SU-DHL-6 (cell line): ENCODE data around the gene ITIH3.

Experiments used
- H2AFZ ChIP-seq: fragments of 200-600 bp; sonication (generic); 2 replicates; pipeline ENCODE4 v1.6.1; 2014; ENCODE audit warnings: low read depth, mild to moderate bottlenecking, moderate library complexity, mixed read lengths, antibody characterized with exemption, low read length; ENCODE audit not compliant: severe bottlenecking
- H3F3A ChIP-seq: fragments of 200-600 bp; shearing (Covaris generic); 2 replicates; pipeline ENCODE4 v1.6.0; 2016; ENCODE audit warnings: antibody characterized with exemption, mild to moderate bottlenecking; ENCODE audit not compliant: insufficient read depth
- H3K27ac ChIP-seq: fragments of 200-600 bp; sonication (generic); 2 replicates; pipeline ENCODE4 v1.5.1; 2016; ENCODE audit warnings: low read depth, mild to moderate bottlenecking, low read length, moderate library complexity, mixed read lengths
- H3K27me3 ChIP-seq: fragments of 200-600 bp; sonication (generic), shearing (Covaris generic); 2 replicates; pipeline ENCODE4 v1.6.0; 2014; ENCODE audit warnings: mild to moderate bottlenecking, low read length
- H3K36me3 ChIP-seq: fragments of 200-600 bp; sonication (generic); 2 replicates; pipeline ENCODE4 v1.6.1; 2014; ENCODE audit warnings: mild to moderate bottlenecking, low read length, mixed read lengths
- H3K4me2 ChIP-seq: fragments of 300-600, 200-600 bp; shearing (Covaris generic), sonication (generic); 2 replicates; pipeline ENCODE4 v1.6.0; 2014; ENCODE audit warnings: low read length, low read depth, mild to moderate bottlenecking; ENCODE audit not compliant: poor library complexity, severe bottlenecking
- H3K4me3 ChIP-seq: fragments of 200-600 bp; sonication (generic); 2 replicates; pipeline ENCODE4 v1.5.1; 2014; ENCODE audit warnings: antibody characterized with exemption, low read length, mild to moderate bottlenecking, mixed read lengths; ENCODE audit not compliant: insufficient read depth, poor library complexity, severe bottlenecking
- H3K79me2 ChIP-seq: fragments of 200-600 bp; sonication (generic); 2 replicates; pipeline ENCODE4 v1.6.1; 2014; ENCODE audit warnings: mild to moderate bottlenecking, low read length, moderate library complexity; ENCODE audit not compliant: insufficient read depth
- H3K9ac ChIP-seq: fragments of 200-600 bp; sonication (generic); 2 replicates; pipeline ENCODE4 v1.7.0; 2014; ENCODE audit warnings: mild to moderate bottlenecking, low read length
- H3K9me2 ChIP-seq: fragments of 200-600 bp; sonication (generic); replicated peaks from 2 replicates; pipeline ENCODE4 v1.6.1; 2014; ENCODE audit warnings: low read length; ENCODE audit not compliant: insufficient read depth
- H3K9me3 ChIP-seq: fragments of 200-600 bp; sonication (generic); 2 replicates; pipeline ENCODE4 v1.6.1; 2014; ENCODE audit warnings: low read length, mixed read lengths; ENCODE audit not compliant: insufficient read depth
- H4K20me1 ChIP-seq: fragments of 200-600 bp; sonication (generic); 2 replicates; pipeline ENCODE4 v1.6.1; 2014; ENCODE audit warnings: low read depth, mild to moderate bottlenecking, antibody characterized with exemption, low read length, moderate library complexity, mixed read lengths
- EZH2phosphoT487 ChIP-seq: fragments of 200-600 bp; sonication (generic), shearing (Covaris generic); conservative IDR thresholded peaks from 2 replicates; pipeline ENCODE4 v1.6.1; 2018; ENCODE audit warnings: mild to moderate bottlenecking, antibody characterized with exemption, low read length, moderate library complexity, mixed read lengths
- TF ChIP-seq, protein P1 (sequence below): fragments of 200-600 bp; sonication (generic); IDR thresholded peaks from one replicate; pipeline ENCODE4 v1.5.1; 2017; ENCODE audit warnings: antibody characterized with exemption, mild to moderate bottlenecking, low read length, moderate library complexity; ENCODE audit not compliant: insufficient read depth, poor library complexity, severe bottlenecking

The ITIH3 gene

DNA sequence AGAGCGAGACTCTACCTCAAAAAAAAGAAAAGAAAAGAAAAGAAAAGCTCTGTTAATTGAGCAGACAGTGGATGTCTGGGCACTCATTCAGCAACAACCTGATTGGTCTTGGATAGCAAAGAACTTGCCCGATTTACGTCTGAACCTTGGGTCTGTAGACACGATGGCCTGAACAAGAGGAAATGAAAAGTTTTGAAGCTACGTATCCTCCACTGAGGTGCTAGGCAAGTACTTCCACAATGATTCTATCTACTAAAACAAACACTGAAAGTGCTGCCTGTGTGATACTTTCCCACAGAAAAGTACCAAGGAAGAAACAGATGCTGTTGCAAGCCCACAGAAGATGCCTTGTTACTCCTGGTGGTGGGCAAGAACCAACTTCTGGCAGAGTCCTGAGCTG lies 62.1 kb downstream of the ITIH3 start:
- H4K20me1 ChIP-seq: no peaks in the 10 kb centered on the region
- no peaks in the 10 kb centered on the region for H3F3A ChIP-seq
- H2AFZ ChIP-seq: no peak overlapping the region
- no peak overlapping the region for H3K9ac ChIP-seq
- H3K9me3 ChIP-seq: no peaks in the 10 kb centered on the region
- H3K27me3 ChIP-seq: no peaks in the 10 kb centered on the region
- H3K4me2 ChIP-seq: no peak overlapping the region
- H3K9me2 ChIP-seq: no peaks in the 10 kb centered on the region
- no peak for TF ChIP-seq EZH2phosphoT487
- TF ChIP-seq, protein P1, sequence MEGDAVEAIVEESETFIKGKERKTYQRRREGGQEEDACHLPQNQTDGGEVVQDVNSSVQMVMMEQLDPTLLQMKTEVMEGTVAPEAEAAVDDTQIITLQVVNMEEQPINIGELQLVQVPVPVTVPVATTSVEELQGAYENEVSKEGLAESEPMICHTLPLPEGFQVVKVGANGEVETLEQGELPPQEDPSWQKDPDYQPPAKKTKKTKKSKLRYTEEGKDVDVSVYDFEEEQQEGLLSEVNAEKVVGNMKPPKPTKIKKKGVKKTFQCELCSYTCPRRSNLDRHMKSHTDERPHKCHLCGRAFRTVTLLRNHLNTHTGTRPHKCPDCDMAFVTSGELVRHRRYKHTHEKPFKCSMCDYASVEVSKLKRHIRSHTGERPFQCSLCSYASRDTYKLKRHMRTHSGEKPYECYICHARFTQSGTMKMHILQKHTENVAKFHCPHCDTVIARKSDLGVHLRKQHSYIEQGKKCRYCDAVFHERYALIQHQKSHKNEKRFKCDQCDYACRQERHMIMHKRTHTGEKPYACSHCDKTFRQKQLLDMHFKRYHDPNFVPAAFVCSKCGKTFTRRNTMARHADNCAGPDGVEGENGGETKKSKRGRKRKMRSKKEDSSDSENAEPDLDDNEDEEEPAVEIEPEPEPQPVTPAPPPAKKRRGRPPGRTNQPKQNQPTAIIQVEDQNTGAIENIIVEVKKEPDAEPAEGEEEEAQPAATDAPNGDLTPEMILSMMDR: no peak
- H3K79me2 ChIP-seq: no peaks in the 10 kb centered on the region
- no peaks in the 10 kb centered on the region for H3K36me3 ChIP-seq
- H3K4me3 ChIP-seq: no peak overlapping the region
- no peak overlapping the region for H3K27ac ChIP-seq

DNA sequence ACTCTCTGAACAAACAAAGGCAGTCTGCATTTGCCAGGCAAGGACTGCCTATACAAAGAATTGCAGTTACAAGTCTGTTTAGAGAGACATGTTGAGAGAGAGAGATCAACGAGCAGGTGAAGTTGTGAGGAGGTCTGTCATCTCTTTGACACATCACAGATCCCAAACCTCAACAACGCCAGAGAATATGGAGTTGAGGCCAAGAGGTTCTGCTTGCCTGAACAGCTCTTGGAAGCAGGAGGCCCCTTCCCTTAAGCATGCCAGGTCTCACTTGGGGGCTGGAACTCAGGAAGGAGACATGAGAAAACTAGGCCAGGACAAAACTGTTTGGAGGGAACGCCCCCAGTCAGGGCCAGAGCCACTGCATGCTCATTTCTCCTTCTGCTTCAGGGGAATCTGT lies 62.5 kb downstream of the ITIH3 start:
- TF ChIP-seq, protein P1: no peak
- TF ChIP-seq EZH2phosphoT487: no peak
- Histone ChIP-seq H3K27me3 (no peaks in the 10 kb centered on the region), H3K9ac (no peak overlapping the region), H2AFZ (no peak overlapping the region), H3K79me2 (no peaks in the 10 kb centered on the region), H3K36me3 (no peaks in the 10 kb centered on the region), H3K4me3 (no peak overlapping the region), H4K20me1 (no peaks in the 10 kb centered on the region), H3F3A (no peaks in the 10 kb centered on the region), H3K9me3 (no peaks in the 10 kb centered on the region), H3K4me2 (no peak overlapping the region), H3K27ac (no peak overlapping the region), H3K9me2 (no peaks in the 10 kb centered on the region)

DNA sequence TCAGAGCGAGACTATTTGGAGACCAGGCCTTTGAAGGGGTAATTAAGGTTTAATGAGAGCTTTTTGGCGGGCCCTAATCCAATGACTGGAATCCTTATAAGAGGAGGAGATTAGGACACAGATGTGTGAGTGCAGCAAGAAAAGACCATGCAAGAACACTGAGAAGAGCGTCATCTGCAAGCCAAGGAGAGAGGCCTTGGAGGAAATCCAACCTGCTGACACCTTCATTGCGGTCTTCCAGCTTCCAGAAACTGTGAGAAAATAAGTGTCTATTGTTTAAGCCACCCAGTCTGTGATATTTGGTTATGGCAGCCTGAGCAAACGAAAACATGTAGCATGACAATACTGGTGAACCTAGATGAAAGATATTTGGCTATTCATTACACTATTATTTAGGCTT lies 63.3 kb downstream of the ITIH3 start:
- H3K9me2 ChIP-seq: no peaks in the 10 kb centered on the region
- no peak overlapping the region for H3K4me2 ChIP-seq
- no peaks in the 10 kb centered on the region for H4K20me1 ChIP-seq
- H2AFZ ChIP-seq: no peak overlapping the region
- no peaks in the 10 kb centered on the region for H3K9me3 ChIP-seq
- no peak for TF ChIP-seq EZH2phosphoT487
- TF ChIP-seq, protein P1: no peak
- no peak overlapping the region for H3K4me3 ChIP-seq
- H3F3A ChIP-seq: no peaks in the 10 kb centered on the region
- H3K9ac ChIP-seq: no peak overlapping the region
- H3K36me3 ChIP-seq: no peaks in the 10 kb centered on the region
- no peak overlapping the region for H3K27ac ChIP-seq
- H3K79me2 ChIP-seq: no peaks in the 10 kb centered on the region
- no peaks in the 10 kb centered on the region for H3K27me3 ChIP-seq
